GM20431 (cell line): ENCODE data around the gene MICALL1.
"Not testable (repeated sequence)": the region's sequence is repeated elsewhere in the genome, so short reads cannot be mapped to it uniquely, and the experiment has no call there.

Experiments
- in situ Hi-C: fragments of 300-500 bp; cut with MseI, MboI; formaldehyde crosslinking; loops from one replicate; pipeline ENCODE4 v1.15.0; 2020; ENCODE audit warnings: low sequenced_read_pairs; ENCODE audit not compliant: unreplicated experiment

The MICALL1 gene

GRCh38 chr22:37953437-37954179 lies 47.5 kb downstream of the MICALL1 start, which contains the start of the genes C22orf23 and POLR2F:
C22orf23 (minus strand) TSS chr22:37953601; CDS start chr22:37953149, 452 bp downstream.
POLR2F (plus strand) TSS chr22:37953699; CDS start chr22:37953788, 89 bp downstream.
- in situ Hi-C loops = no loop called here

- in situ Hi-C loops = no loop called here
Observed at GRCh38 chr22:37954686-37955085, 48.6 kb downstream of the MICALL1 start.

- in situ Hi-C loops = not testable (repeated sequence)
Observed at GRCh38 chr22:37955825-37956397, 49.8 kb downstream of the MICALL1 start.

GRCh38 chr22:37957232-37957631 lies 51.1 kb downstream of the MICALL1 start:
- in situ Hi-C loops = no loop called here

- in situ Hi-C loops = no loop called here
Observed at GRCh38 chr22:37959231-37959825, 53.2 kb downstream of the MICALL1 start.

- in situ Hi-C loops = no loop called here
Observed at GRCh38 chr22:37961062-37961461, 55.0 kb downstream of the MICALL1 start.

GRCh38 chr22:37965940-37966664 lies 60.0 kb downstream of the MICALL1 start:
- in situ Hi-C loops = no loop called here

- in situ Hi-C loops = no loop called here
Observed at GRCh38 chr22:37967147-37967546, 61.0 kb downstream of the MICALL1 start.

GRCh38 chr22:37967637-37968451 lies 61.7 kb downstream of the MICALL1 start:
- in situ Hi-C loops = no loop called here

- in situ Hi-C loops = no loop called here
Observed at GRCh38 chr22:37968452-37969251, 62.6 kb downstream of the MICALL1 start.

- in situ Hi-C loops = no loop called here
Observed at GRCh38 chr22:37970864-37971263, 64.8 kb downstream of the MICALL1 start.

- in situ Hi-C loops = no loop called here
Observed at GRCh38 chr22:37971475-37972434, 65.7 kb downstream of the MICALL1 start.

GRCh38 chr22:37972527-37972926 lies 66.4 kb downstream of the MICALL1 start:
- in situ Hi-C loops = no loop called here

- in situ Hi-C loops = no loop called here
Observed at GRCh38 chr22:37973271-37974170, 67.4 kb downstream of the MICALL1 start.

- in situ Hi-C loops = no loop called here
Observed at GRCh38 chr22:37975153-37975552, 69.1 kb downstream of the MICALL1 start.

GRCh38 chr22:37976022-37976421 lies 69.9 kb downstream of the MICALL1 start:
- in situ Hi-C loops = not testable (repeated sequence)

- in situ Hi-C loops = no loop called here
Observed at GRCh38 chr22:37976547-37976946, 70.5 kb downstream of the MICALL1 start.
